Measurements from ENCODE around the gene TTN.
A peak's percentile ranks its signal among the peaks of the same experiment; 100 is the strongest.

The TTN gene

DNA sequence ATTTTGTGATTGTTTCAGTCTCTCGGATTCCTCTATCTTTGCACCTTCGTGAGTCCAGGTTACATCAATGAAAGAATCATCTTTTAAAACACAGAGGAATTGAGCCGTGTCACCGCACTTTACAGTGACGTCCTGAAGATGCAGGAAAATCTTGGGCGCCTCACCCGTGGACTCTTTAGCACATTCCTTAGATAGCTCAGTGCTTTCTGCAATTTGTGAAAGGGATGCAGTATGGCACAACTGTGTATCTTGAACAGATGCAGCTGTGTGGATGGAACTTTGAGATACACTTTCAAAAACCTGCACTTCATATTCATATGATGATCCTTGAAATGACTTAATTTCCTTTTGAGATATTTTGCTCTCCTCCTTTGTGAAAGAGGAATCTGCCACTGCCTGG is 50.9 kb downstream of the TTN start:
- peaks cover 4% of the 10 kb centered on the region for H3K4me1 ChIP-seq (ENCODE audit: control insufficient read depth, insufficient read depth, low read length, poor library complexity, severe bottlenecking)
- H3K27ac ChIP-seq (ENCODE audit: low read depth, low read length, severe bottlenecking): peak overlapping the region; percentile 30
- H3K36me3 ChIP-seq (ENCODE audit: control insufficient read depth, insufficient read depth, low read length): no peaks in the 10 kb centered on the region
- H3K4me3 ChIP-seq (ENCODE audit: extremely low read depth, insufficient read depth, low read length, poor library complexity, severe bottlenecking): no peak overlapping the region
- 87 to 90% methylated on average over 5 to 7 of the region's 7 CpGs for WGBS, 2 experiments (ENCODE audit: insufficient coverage in 2 of 2)
- no peaks in the 10 kb centered on the region for H3K9me3 ChIP-seq (ENCODE audit: control insufficient read depth, low read length)

DNA sequence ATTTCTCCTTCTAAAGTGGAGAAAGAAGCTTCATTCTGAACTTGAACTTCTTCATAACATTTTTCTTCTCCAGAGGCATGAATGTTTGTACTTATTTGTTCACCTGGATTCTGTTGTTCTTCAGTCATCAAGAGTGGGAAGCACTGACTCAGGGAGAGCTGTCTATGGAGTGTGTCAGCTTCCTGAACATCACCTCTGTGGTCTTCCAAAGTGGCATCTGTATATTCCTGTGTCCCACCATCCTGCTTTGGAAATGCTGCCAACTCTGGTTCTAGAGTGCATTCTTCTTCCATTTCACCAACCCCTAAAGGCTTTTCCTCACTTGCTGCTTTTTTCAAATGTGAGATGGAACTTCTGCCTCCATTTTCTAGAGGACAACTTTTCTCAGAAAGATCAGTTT is 59.5 kb downstream of the TTN start:
- Histone ChIP-seq H3K4me3 (ENCODE audit: extremely low read depth, insufficient read depth, low read length, poor library complexity, severe bottlenecking) (no peak overlapping the region), H3K4me1 (ENCODE audit: control insufficient read depth, insufficient read depth, low read length, poor library complexity, severe bottlenecking) (peaks cover 5% of the 10 kb centered on the region), H3K27ac (ENCODE audit: low read depth, low read length, severe bottlenecking) (no peak overlapping the region), H3K9me3 (ENCODE audit: control insufficient read depth, low read length) (no peaks in the 10 kb centered on the region), H3K36me3 (ENCODE audit: control insufficient read depth, insufficient read depth, low read length) (no peaks in the 10 kb centered on the region)

DNA sequence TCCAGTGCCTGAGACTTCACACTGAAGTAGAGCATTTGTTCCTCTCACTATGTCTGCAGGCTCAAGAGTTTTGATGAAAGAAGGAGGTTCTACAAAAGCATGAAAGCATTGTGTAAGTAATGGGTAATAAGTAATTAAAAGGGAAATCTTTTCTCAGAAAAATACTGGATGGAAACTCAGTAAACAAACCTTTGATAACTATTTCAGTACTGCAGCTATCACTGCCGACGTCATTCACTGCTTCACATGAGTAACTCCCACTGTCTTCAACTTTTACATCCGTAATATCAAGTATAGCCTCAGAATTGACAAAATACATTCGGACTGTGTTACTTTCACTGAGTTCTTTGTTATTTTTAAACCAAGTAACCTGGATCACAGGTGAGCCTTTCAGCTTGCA is 72.7 kb downstream of the TTN start:
- Histone ChIP-seq H3K9me3 (ENCODE audit: control insufficient read depth, low read length) (no peaks in the 10 kb centered on the region), H3K27ac (ENCODE audit: low read depth, low read length, severe bottlenecking) (no peak overlapping the region), H3K4me1 (ENCODE audit: control insufficient read depth, insufficient read depth, low read length, poor library complexity, severe bottlenecking) (no peaks in the 10 kb centered on the region), H3K4me3 (ENCODE audit: extremely low read depth, insufficient read depth, low read length, poor library complexity, severe bottlenecking) (no peak overlapping the region), H3K36me3 (ENCODE audit: control insufficient read depth, insufficient read depth, low read length) (no peaks in the 10 kb centered on the region)
- WGBS, 2 experiments (ENCODE audit: insufficient coverage in 2 of 2): 84 to 91% methylated on average over 4 of the region's 4 CpGs

DNA sequence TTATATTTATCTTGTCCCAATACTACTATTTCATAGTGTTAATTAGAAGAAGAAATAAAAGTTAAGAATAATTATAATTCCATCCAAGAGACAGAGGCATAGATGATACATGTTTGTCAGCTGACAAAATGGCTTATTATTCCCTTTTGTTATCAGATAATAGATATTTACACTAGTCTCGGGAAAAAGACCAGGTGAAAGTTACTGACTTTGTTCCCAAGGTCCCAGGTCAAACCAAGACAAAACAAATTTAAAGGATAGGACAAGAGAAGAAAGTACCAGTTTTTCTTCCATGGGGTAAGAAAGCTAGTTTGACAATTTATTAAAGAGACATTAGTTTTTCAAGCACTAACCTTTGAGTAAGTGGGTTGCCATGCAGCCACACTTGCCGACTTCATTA is 73.2 kb downstream of the TTN start:
- no peaks in the 10 kb centered on the region for H3K36me3 ChIP-seq (ENCODE audit: control insufficient read depth, insufficient read depth, low read length)
- H3K27ac ChIP-seq (ENCODE audit: low read depth, low read length, severe bottlenecking): no peak overlapping the region
- H3K9me3 ChIP-seq (ENCODE audit: control insufficient read depth, low read length): no peaks in the 10 kb centered on the region
- H3K4me3 ChIP-seq (ENCODE audit: extremely low read depth, insufficient read depth, low read length, poor library complexity, severe bottlenecking): no peak overlapping the region
- no peaks in the 10 kb centered on the region for H3K4me1 ChIP-seq (ENCODE audit: control insufficient read depth, insufficient read depth, low read length, poor library complexity, severe bottlenecking)
- 83% methylated on average over 1 of the region's 2 CpGs; no CpG with 5 or more reads in 1 of the 2 experiments for WGBS, 2 experiments (ENCODE audit: insufficient coverage in 2 of 2)

DNA sequence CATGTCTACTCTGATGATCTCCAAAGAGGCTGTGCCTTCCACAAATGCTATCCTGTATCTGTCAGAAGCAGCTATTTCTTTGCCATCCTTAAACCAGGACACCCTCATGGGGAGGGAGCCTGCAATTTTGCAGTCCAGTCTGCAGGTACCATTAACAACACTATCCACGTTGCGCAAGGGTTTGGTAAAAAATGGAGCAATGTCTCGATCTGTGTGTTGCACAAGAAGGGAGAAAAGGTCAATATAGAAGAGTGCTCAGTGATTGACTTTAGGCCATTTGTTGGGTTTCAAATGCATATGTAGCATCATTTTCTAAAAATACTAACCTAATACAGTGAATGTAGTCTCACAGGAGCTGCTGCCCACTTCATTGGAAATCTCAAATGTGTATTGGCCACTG is 74.3 kb downstream of the TTN start:
- H3K27ac ChIP-seq (ENCODE audit: low read depth, low read length, severe bottlenecking): no peak overlapping the region
- H3K9me3 ChIP-seq (ENCODE audit: control insufficient read depth, low read length): no peaks in the 10 kb centered on the region
- no peaks in the 10 kb centered on the region for H3K36me3 ChIP-seq (ENCODE audit: control insufficient read depth, insufficient read depth, low read length)
- H3K4me1 ChIP-seq (ENCODE audit: control insufficient read depth, insufficient read depth, low read length, poor library complexity, severe bottlenecking): no peaks in the 10 kb centered on the region
- WGBS, 2 experiments (ENCODE audit: insufficient coverage in 2 of 2): no CpG with 5 or more reads among the region's 3 CpGs
- no peak overlapping the region for H3K4me3 ChIP-seq (ENCODE audit: extremely low read depth, insufficient read depth, low read length, poor library complexity, severe bottlenecking)

DNA sequence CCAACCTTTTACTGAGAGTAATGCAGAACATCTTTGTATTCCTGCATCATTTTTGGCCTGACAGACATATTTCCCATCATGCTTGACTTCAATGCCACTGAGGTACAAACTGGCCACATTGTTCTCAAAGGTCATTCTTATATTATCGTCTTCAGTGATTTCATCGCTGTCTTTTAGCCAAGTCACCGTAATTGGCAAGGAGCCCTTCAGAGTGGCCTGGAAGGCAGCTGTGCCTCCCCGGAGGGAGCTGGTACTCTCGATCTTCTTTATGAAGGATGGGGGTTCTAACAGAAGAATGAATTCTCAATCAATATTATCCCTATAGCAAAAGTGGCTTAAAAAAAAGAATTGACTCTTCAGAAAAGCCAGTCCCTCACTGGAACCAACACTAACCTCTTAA is 75.9 kb downstream of the TTN start:
- H3K4me3 ChIP-seq (ENCODE audit: extremely low read depth, insufficient read depth, low read length, poor library complexity, severe bottlenecking): no peak overlapping the region
- no peak overlapping the region for H3K27ac ChIP-seq (ENCODE audit: low read depth, low read length, severe bottlenecking)
- H3K4me1 ChIP-seq (ENCODE audit: control insufficient read depth, insufficient read depth, low read length, poor library complexity, severe bottlenecking): no peaks in the 10 kb centered on the region
- H3K9me3 ChIP-seq (ENCODE audit: control insufficient read depth, low read length): no peaks in the 10 kb centered on the region
- 80 to 94% methylated on average over 1 to 3 of the region's 5 CpGs for WGBS, 2 experiments (ENCODE audit: insufficient coverage in 2 of 2)
- H3K36me3 ChIP-seq (ENCODE audit: control insufficient read depth, insufficient read depth, low read length): no peaks in the 10 kb centered on the region

DNA sequence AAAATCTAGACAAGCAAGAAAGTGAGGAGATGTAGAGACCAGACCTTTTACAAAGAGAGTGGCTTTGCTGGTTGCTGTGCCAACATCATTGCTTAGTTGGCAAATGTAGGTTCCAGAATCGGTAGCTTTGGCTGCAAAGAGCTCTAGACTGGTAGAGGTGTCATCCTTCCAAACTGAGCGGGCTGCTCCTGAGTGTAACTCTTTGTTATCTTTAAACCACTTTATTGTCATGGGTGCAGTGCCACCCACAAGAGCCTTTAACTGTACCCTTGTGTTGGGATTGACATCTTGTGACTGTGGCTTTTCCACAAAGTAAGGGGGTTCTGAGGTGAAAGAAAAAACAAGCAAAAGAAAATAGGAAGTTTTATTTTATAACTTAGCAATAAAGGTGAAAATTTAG is 77.2 kb downstream of the TTN start:
- 76 to 91% methylated on average over 2 of the region's 2 CpGs for WGBS, 2 experiments (ENCODE audit: insufficient coverage in 2 of 2)
- no peaks in the 10 kb centered on the region for H3K36me3 ChIP-seq (ENCODE audit: control insufficient read depth, insufficient read depth, low read length)
- H3K4me3 ChIP-seq (ENCODE audit: extremely low read depth, insufficient read depth, low read length, poor library complexity, severe bottlenecking): no peak overlapping the region
- no peak overlapping the region for H3K27ac ChIP-seq (ENCODE audit: low read depth, low read length, severe bottlenecking)
- no peaks in the 10 kb centered on the region for H3K9me3 ChIP-seq (ENCODE audit: control insufficient read depth, low read length)
- H3K4me1 ChIP-seq (ENCODE audit: control insufficient read depth, insufficient read depth, low read length, poor library complexity, severe bottlenecking): no peaks in the 10 kb centered on the region

DNA sequence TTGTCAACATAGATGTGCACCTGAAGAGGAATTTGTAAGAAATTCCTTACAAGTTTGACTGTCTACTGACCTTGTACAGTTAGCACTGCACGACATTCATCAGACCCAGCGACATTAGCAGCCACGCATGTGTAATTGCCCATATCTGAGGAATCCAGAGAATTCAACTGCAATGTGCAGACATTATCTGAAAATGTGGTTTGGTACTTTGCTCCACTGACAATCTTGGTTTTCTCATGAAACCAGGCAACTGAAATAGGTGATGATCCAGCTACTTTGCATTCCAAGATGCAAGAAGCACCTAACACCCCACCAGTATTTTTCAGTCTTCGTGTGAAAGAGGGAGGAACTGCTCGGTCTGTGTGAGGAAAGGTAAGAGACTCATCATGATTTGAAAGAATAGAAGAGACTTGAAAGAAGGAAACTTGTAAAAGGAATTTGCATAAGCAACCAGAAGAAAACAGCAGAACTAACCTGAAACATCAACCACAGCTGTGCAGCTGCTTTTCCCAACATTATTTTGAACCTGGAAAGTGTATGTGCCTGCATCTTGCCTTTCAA is 83.4 kb downstream of the TTN start:
- H3K9me3 ChIP-seq (ENCODE audit: control insufficient read depth, low read length): no peaks in the 10 kb centered on the region
- no peak overlapping the region for H3K4me3 ChIP-seq (ENCODE audit: extremely low read depth, insufficient read depth, low read length, poor library complexity, severe bottlenecking)
- 94 to 96% methylated on average over 3 of the region's 5 CpGs for WGBS, 2 experiments (ENCODE audit: insufficient coverage in 2 of 2)
- no peaks in the 10 kb centered on the region for H3K4me1 ChIP-seq (ENCODE audit: control insufficient read depth, insufficient read depth, low read length, poor library complexity, severe bottlenecking)
- H3K27ac ChIP-seq (ENCODE audit: low read depth, low read length, severe bottlenecking): no peak overlapping the region
- H3K36me3 ChIP-seq (ENCODE audit: control insufficient read depth, insufficient read depth, low read length): no peaks in the 10 kb centered on the region

DNA sequence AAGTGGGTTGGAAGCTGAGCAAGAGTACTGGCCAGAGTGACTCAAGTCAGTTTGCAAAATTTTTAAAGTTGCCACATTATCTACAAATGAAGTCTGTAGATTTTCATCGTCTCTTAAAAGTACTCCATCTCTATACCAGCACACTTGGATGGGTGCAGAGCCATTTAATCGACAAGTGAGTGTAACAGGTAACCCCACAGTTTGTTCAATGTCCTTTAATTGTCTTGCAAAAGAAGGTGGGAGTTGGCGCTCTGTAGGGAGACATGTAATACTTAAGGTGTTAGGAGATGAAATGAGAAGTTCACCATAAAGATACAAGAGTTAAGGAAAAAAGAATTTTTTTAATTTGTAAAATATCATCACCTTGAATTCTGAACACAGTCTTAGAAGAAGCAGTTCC is 84.9 kb downstream of the TTN start:
- Histone ChIP-seq H3K9me3 (ENCODE audit: control insufficient read depth, low read length) (no peaks in the 10 kb centered on the region), H3K4me3 (ENCODE audit: extremely low read depth, insufficient read depth, low read length, poor library complexity, severe bottlenecking) (no peak overlapping the region), H3K36me3 (ENCODE audit: control insufficient read depth, insufficient read depth, low read length) (no peaks in the 10 kb centered on the region), H3K27ac (ENCODE audit: low read depth, low read length, severe bottlenecking) (no peak overlapping the region), H3K4me1 (ENCODE audit: control insufficient read depth, insufficient read depth, low read length, poor library complexity, severe bottlenecking) (no peaks in the 10 kb centered on the region)
- WGBS, 2 experiments (ENCODE audit: insufficient coverage in 2 of 2): 80 to 100% methylated on average over 1 to 3 of the region's 3 CpGs

DNA sequence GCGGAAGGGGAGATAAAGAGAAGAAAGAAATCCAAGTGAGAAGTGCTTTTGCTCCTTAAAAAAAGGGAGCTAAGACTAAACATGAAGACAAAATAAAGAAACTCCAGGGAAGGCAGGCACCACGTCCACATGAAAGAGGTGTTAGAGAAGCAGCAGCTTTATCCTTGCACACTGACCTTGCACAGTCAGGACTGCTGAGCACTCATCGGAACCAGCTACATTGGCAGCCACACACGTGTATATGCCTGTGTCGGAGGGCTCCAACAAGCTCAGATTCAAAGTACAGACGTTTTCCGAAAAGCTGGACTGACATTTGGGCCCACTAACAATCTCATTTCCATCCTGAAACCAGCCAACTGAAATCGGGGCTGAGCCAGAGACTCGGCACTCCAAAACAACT is 88.2 kb downstream of the TTN start:
- Histone ChIP-seq H3K4me1 (ENCODE audit: control insufficient read depth, insufficient read depth, low read length, poor library complexity, severe bottlenecking) (no peaks in the 10 kb centered on the region), H3K9me3 (ENCODE audit: control insufficient read depth, low read length) (no peaks in the 10 kb centered on the region), H3K36me3 (ENCODE audit: control insufficient read depth, insufficient read depth, low read length) (no peaks in the 10 kb centered on the region), H3K27ac (ENCODE audit: low read depth, low read length, severe bottlenecking) (no peak overlapping the region), H3K4me3 (ENCODE audit: extremely low read depth, insufficient read depth, low read length, poor library complexity, severe bottlenecking) (no peak overlapping the region)
- 89 to 93% methylated on average over 7 to 8 of the region's 9 CpGs for WGBS, 2 experiments (ENCODE audit: insufficient coverage in 2 of 2)

DNA sequence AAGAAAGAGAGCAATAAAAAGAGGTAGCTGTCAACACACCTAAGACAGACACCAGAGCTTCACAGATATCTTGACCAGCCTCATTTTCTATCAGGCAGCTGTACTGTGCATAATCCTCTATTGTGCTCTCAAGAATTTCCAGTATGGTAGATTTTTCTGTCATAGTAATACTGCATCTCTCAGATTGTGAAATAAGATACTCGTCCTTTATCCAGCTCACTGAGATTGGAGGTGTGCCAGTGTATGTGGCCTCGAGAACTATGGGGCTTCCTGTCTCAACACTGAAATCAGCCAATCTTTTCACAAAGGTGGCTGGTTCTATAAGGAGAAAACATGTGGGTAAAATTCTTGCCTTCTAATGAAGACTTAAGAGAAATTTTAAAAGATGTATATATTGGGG is 88.9 kb downstream of the TTN start:
- Histone ChIP-seq H3K9me3 (ENCODE audit: control insufficient read depth, low read length) (no peaks in the 10 kb centered on the region), H3K4me3 (ENCODE audit: extremely low read depth, insufficient read depth, low read length, poor library complexity, severe bottlenecking) (no peak overlapping the region), H3K36me3 (ENCODE audit: control insufficient read depth, insufficient read depth, low read length) (no peaks in the 10 kb centered on the region), H3K4me1 (ENCODE audit: control insufficient read depth, insufficient read depth, low read length, poor library complexity, severe bottlenecking) (no peaks in the 10 kb centered on the region), H3K27ac (ENCODE audit: low read depth, low read length, severe bottlenecking) (no peak overlapping the region)
- 100% methylated on average over 1 of the region's 2 CpGs; no CpG with 5 or more reads in 1 of the 2 experiments for WGBS, 2 experiments (ENCODE audit: insufficient coverage in 2 of 2)
